Panc1 (cell line): ENCODE results near the gene NLGN2.

Experiments
- POLR2AphosphoS5 ChIP-seq: IDR thresholded peaks from 2 replicates; pipeline ENCODE4 v1.6.1; 2012; ENCODE audit warnings: mild to moderate bottlenecking, low read depth, low read length, moderate library complexity
- SIN3A ChIP-seq: IDR thresholded peaks from 2 replicates; pipeline ENCODE4 v1.6.1; 2012; ENCODE audit warnings: low read depth, mild to moderate bottlenecking, low read length, moderate library complexity, borderline replicate concordance; ENCODE audit not compliant: insufficient read depth
- TCF7L2 ChIP-seq: IDR thresholded peaks from 2 replicates; pipeline ENCODE4 v1.6.1; 2011; ENCODE audit warnings: mild to moderate bottlenecking, low read depth, low read length, inconsistent platforms
- TF ChIP-seq, protein P1 (sequence below), 2 experiments: IDR thresholded peaks; 2 replicates each; pipeline ENCODE4 v1.6.1; 2011 to 2012; ENCODE audit warnings: low read depth in 2 of 2, control low read depth in 1 of 2, low read length in 1 of 2, mild to moderate bottlenecking in 1 of 2, moderate library complexity in 1 of 2; ENCODE audit not compliant: insufficient read depth in 1 of 2
- TF ChIP-seq, protein P2 (sequence below): fragments of 450-650 bp; IDR thresholded peaks from 2 replicates; pipeline ENCODE4 v1.5.1; 2017; ENCODE audit warnings: mild to moderate bottlenecking

DNA sequence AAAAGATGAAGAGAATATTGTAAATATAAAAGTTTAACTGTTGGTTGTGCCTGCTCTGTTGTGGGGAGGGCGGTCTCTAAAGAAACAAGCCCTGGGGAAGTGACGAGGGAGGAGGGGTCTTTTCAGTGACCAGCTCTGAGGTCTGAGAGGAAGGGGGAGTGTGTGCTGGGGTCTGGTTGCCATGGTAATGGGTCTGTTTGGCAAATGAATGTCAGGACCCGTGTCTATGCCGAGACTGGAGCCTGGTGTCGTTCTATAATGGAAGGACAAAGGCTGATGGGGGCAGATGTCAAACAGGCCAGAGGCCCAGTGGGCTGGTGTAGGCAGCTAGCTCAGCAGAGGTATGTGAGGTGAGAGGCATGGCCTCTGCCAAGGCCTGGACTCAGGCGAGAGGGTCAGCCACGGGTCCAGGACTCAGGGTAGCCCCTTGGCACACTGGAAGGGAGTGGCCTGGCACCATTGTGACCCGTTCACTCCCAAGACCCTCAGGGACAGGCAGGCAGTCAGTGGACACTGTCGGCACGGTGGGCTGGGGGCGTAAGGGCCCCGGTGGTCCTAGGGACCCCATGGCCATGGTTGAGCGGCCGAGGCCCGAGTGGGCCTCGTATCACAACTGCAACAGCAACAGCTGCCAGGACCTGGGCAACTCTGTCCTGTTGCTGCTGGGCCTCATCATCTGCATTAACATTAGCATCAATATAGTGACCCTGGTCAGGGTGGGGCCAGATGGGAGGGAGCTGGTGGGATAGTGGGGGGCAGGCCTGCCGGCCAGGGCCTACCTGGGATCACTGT lies 12.4 kb downstream of the NLGN2 start, which contains the start of gene SPEM1:
- TF ChIP-seq, protein P1, sequence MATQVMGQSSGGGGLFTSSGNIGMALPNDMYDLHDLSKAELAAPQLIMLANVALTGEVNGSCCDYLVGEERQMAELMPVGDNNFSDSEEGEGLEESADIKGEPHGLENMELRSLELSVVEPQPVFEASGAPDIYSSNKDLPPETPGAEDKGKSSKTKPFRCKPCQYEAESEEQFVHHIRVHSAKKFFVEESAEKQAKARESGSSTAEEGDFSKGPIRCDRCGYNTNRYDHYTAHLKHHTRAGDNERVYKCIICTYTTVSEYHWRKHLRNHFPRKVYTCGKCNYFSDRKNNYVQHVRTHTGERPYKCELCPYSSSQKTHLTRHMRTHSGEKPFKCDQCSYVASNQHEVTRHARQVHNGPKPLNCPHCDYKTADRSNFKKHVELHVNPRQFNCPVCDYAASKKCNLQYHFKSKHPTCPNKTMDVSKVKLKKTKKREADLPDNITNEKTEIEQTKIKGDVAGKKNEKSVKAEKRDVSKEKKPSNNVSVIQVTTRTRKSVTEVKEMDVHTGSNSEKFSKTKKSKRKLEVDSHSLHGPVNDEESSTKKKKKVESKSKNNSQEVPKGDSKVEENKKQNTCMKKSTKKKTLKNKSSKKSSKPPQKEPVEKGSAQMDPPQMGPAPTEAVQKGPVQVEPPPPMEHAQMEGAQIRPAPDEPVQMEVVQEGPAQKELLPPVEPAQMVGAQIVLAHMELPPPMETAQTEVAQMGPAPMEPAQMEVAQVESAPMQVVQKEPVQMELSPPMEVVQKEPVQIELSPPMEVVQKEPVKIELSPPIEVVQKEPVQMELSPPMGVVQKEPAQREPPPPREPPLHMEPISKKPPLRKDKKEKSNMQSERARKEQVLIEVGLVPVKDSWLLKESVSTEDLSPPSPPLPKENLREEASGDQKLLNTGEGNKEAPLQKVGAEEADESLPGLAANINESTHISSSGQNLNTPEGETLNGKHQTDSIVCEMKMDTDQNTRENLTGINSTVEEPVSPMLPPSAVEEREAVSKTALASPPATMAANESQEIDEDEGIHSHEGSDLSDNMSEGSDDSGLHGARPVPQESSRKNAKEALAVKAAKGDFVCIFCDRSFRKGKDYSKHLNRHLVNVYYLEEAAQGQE (IDR thresholded peaks at IDR 0.05; ENCODE audit: insufficient read depth in 1 of 2, low read depth in 2 of 2, low read length in 1 of 2), result no peak
- TF ChIP-seq, protein P2, sequence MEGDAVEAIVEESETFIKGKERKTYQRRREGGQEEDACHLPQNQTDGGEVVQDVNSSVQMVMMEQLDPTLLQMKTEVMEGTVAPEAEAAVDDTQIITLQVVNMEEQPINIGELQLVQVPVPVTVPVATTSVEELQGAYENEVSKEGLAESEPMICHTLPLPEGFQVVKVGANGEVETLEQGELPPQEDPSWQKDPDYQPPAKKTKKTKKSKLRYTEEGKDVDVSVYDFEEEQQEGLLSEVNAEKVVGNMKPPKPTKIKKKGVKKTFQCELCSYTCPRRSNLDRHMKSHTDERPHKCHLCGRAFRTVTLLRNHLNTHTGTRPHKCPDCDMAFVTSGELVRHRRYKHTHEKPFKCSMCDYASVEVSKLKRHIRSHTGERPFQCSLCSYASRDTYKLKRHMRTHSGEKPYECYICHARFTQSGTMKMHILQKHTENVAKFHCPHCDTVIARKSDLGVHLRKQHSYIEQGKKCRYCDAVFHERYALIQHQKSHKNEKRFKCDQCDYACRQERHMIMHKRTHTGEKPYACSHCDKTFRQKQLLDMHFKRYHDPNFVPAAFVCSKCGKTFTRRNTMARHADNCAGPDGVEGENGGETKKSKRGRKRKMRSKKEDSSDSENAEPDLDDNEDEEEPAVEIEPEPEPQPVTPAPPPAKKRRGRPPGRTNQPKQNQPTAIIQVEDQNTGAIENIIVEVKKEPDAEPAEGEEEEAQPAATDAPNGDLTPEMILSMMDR, result no peak
- TF ChIP-seq SIN3A (no peak), POLR2AphosphoS5 (no peak), TCF7L2 (no peak)
